SU-DHL-6 (cell line): ENCODE measurements around the gene STK39.

ENCODE experiments used
- H2AFZ ChIP-seq: fragments of 200-600 bp; sonication (generic); 2 replicates; pipeline ENCODE4 v1.6.1; 2014; ENCODE audit warnings: low read depth, mild to moderate bottlenecking, moderate library complexity, mixed read lengths, antibody characterized with exemption, low read length; ENCODE audit not compliant: severe bottlenecking
- H3F3A ChIP-seq: fragments of 200-600 bp; shearing (Covaris generic); 2 replicates; pipeline ENCODE4 v1.6.0; 2016; ENCODE audit warnings: antibody characterized with exemption, mild to moderate bottlenecking; ENCODE audit not compliant: insufficient read depth
- H3K27ac ChIP-seq: fragments of 200-600 bp; sonication (generic); 2 replicates; pipeline ENCODE4 v1.5.1; 2016; ENCODE audit warnings: low read depth, mild to moderate bottlenecking, low read length, moderate library complexity, mixed read lengths
- H3K27me3 ChIP-seq: fragments of 200-600 bp; sonication (generic), shearing (Covaris generic); 2 replicates; pipeline ENCODE4 v1.6.0; 2014; ENCODE audit warnings: mild to moderate bottlenecking, low read length
- H3K36me3 ChIP-seq: fragments of 200-600 bp; sonication (generic); 2 replicates; pipeline ENCODE4 v1.6.1; 2014; ENCODE audit warnings: mild to moderate bottlenecking, low read length, mixed read lengths
- H3K4me2 ChIP-seq: fragments of 300-600, 200-600 bp; shearing (Covaris generic), sonication (generic); 2 replicates; pipeline ENCODE4 v1.6.0; 2014; ENCODE audit warnings: low read length, low read depth, mild to moderate bottlenecking; ENCODE audit not compliant: poor library complexity, severe bottlenecking
- H3K4me3 ChIP-seq: fragments of 200-600 bp; sonication (generic); 2 replicates; pipeline ENCODE4 v1.5.1; 2014; ENCODE audit warnings: antibody characterized with exemption, low read length, mild to moderate bottlenecking, mixed read lengths; ENCODE audit not compliant: insufficient read depth, poor library complexity, severe bottlenecking
- H3K79me2 ChIP-seq: fragments of 200-600 bp; sonication (generic); 2 replicates; pipeline ENCODE4 v1.6.1; 2014; ENCODE audit warnings: mild to moderate bottlenecking, low read length, moderate library complexity; ENCODE audit not compliant: insufficient read depth
- H3K9ac ChIP-seq: fragments of 200-600 bp; sonication (generic); 2 replicates; pipeline ENCODE4 v1.7.0; 2014; ENCODE audit warnings: mild to moderate bottlenecking, low read length
- H3K9me2 ChIP-seq: fragments of 200-600 bp; sonication (generic); replicated peaks from 2 replicates; pipeline ENCODE4 v1.6.1; 2014; ENCODE audit warnings: low read length; ENCODE audit not compliant: insufficient read depth
- H3K9me3 ChIP-seq: fragments of 200-600 bp; sonication (generic); 2 replicates; pipeline ENCODE4 v1.6.1; 2014; ENCODE audit warnings: low read length, mixed read lengths; ENCODE audit not compliant: insufficient read depth
- H4K20me1 ChIP-seq: fragments of 200-600 bp; sonication (generic); 2 replicates; pipeline ENCODE4 v1.6.1; 2014; ENCODE audit warnings: low read depth, mild to moderate bottlenecking, antibody characterized with exemption, low read length, moderate library complexity, mixed read lengths
- CTCF ChIP-seq: fragments of 200-600 bp; sonication (generic); IDR thresholded peaks from one replicate; pipeline ENCODE4 v1.5.1; 2017; ENCODE audit warnings: antibody characterized with exemption, mild to moderate bottlenecking, low read length, moderate library complexity; ENCODE audit not compliant: insufficient read depth, poor library complexity, severe bottlenecking
- EZH2phosphoT487 ChIP-seq: fragments of 200-600 bp; sonication (generic), shearing (Covaris generic); conservative IDR thresholded peaks from 2 replicates; pipeline ENCODE4 v1.6.1; 2018; ENCODE audit warnings: mild to moderate bottlenecking, antibody characterized with exemption, low read length, moderate library complexity, mixed read lengths

STK39 gene

GRCh38 chr2:168182550-168183249 lies 64.7 kb downstream of the STK39 start:
- no peaks in the 10 kb centered on the region for H3K9me3 ChIP-seq
- no peaks in the 10 kb centered on the region for H3K36me3 ChIP-seq
- H2AFZ ChIP-seq: no peak overlapping the region
- TF ChIP-seq EZH2phosphoT487 (no peak), CTCF (no peak)
- no peaks in the 10 kb centered on the region for H3F3A ChIP-seq
- no peak overlapping the region for H3K4me3 ChIP-seq
- H3K27ac ChIP-seq: no peak overlapping the region
- H3K9ac ChIP-seq: no peak overlapping the region
- no peaks in the 10 kb centered on the region for H3K79me2 ChIP-seq
- H3K4me2 ChIP-seq: no peak overlapping the region
- no peaks in the 10 kb centered on the region for H3K9me2 ChIP-seq
- H4K20me1 ChIP-seq: no peaks in the 10 kb centered on the region
- H3K27me3 ChIP-seq: no peaks in the 10 kb centered on the region

GRCh38 chr2:168181825-168182224 lies 65.6 kb downstream of the STK39 start:
- no peaks in the 10 kb centered on the region for H4K20me1 ChIP-seq
- H3K79me2 ChIP-seq: no peaks in the 10 kb centered on the region
- no peaks in the 10 kb centered on the region for H3K27me3 ChIP-seq
- no peak for TF ChIP-seq CTCF
- TF ChIP-seq EZH2phosphoT487: no peak
- H3K4me3 ChIP-seq: no peak overlapping the region
- H3K27ac ChIP-seq: no peak overlapping the region
- no peak overlapping the region for H3K4me2 ChIP-seq
- H2AFZ ChIP-seq: no peak overlapping the region
- no peaks in the 10 kb centered on the region for H3F3A ChIP-seq
- no peaks in the 10 kb centered on the region for H3K9me2 ChIP-seq
- no peak overlapping the region for H3K9ac ChIP-seq
- H3K9me3 ChIP-seq: no peaks in the 10 kb centered on the region
- no peaks in the 10 kb centered on the region for H3K36me3 ChIP-seq

GRCh38 chr2:168180914-168181313 lies 66.5 kb downstream of the STK39 start:
- no peak overlapping the region for H3K27ac ChIP-seq
- H2AFZ ChIP-seq: no peak overlapping the region

More at GRCh38 chr2:168180914-168181313, 66.5 kb downstream of the STK39 start:
- no peak overlapping the region for H3K9ac ChIP-seq
- H4K20me1 ChIP-seq: no peaks in the 10 kb centered on the region
- no peaks in the 10 kb centered on the region for H3K9me2 ChIP-seq
- no peak overlapping the region for H3K4me2 ChIP-seq
- TF ChIP-seq EZH2phosphoT487: no peak
- TF ChIP-seq CTCF: no peak
- no peaks in the 10 kb centered on the region for H3K36me3 ChIP-seq
- H3F3A ChIP-seq: no peaks in the 10 kb centered on the region
- no peaks in the 10 kb centered on the region for H3K9me3 ChIP-seq
- no peak overlapping the region for H3K4me3 ChIP-seq
- H3K79me2 ChIP-seq: no peaks in the 10 kb centered on the region
- H3K27me3 ChIP-seq: no peaks in the 10 kb centered on the region
